Fibroblast of the aortic adventitia (primary cell): ENCODE data around the gene SH3RF3. TPM values are rescaled to one million over a fixed set of nuclear protein-coding genes. Genes with fewer than 3 reads are reported as not detected.

ENCODE experiments used
- DNase-seq: peaks from one replicate; pipeline ENCODE4 v3.0.0-alpha.2; 2010; ENCODE audit warnings: low read depth
- H3K4me3 ChIP-seq: 2 replicates; pipeline ENCODE4 v1.5.1; 2011; ENCODE audit warnings: low read depth, mild to moderate bottlenecking, control low read depth, low read length, moderate library complexity
- CTCF ChIP-seq: IDR thresholded peaks from 2 replicates; pipeline ENCODE4 v1.5.1; 2011; ENCODE audit warnings: mild to moderate bottlenecking, low read length, control low read depth, inconsistent platforms; ENCODE audit not compliant: insufficient read depth
- total RNA-seq: library from RNA; depleted of rRNA; stranded (reverse); fragments of >200 nt; gene quantifications from 2 replicates; pipeline ENCODE4 v1.2.3, GENCODE V29; 2012; ENCODE audit warnings: low replicate concordance

The SH3RF3 gene
- total RNA-seq, 1 donor = 8.4 TPM

- no peak for DNase-seq
- TF ChIP-seq CTCF = no peak
Measured at GRCh38 chr2:109507217-109507616, 378.2 kb downstream of the SH3RF3 start.

GRCh38 chr2:109507828-109508227 is 378.8 kb downstream of the SH3RF3 start:
- H3K4me3 ChIP-seq = no peak overlapping the region
- no peak for TF ChIP-seq CTCF
- no peak for DNase-seq

More at GRCh38 chr2:109507217-109507616, 378.2 kb downstream of the SH3RF3 start:
- H3K4me3 ChIP-seq = no peak overlapping the region

- H3K4me3 ChIP-seq = no peak overlapping the region
- peak; percentile 11 for DNase-seq
- TF ChIP-seq CTCF = no peak
Measured at GRCh38 chr2:109508556-109508955, 379.6 kb downstream of the SH3RF3 start.

GRCh38 chr2:109510136-109511028 is 381.4 kb downstream of the SH3RF3 start:
- TF ChIP-seq CTCF = peak; percentile 98
- DNase-seq = peak; percentile 80
- H3K4me3 ChIP-seq = no peak overlapping the region

GRCh38 chr2:109511168-109511567 is 382.2 kb downstream of the SH3RF3 start:
- H3K4me3 ChIP-seq = no peak overlapping the region
- DNase-seq = no peak
- TF ChIP-seq CTCF = no peak

- DNase-seq = no peak
- TF ChIP-seq CTCF = no peak
- no peak overlapping the region for H3K4me3 ChIP-seq
Measured at GRCh38 chr2:109512076-109512475, 383.1 kb downstream of the SH3RF3 start.
